GM19023 (cell line): ENCODE measurements around the gene ZNF429.
"Not testable (repeated sequence)": the region's sequence is repeated elsewhere in the genome, so short reads cannot be mapped to it uniquely, and the experiment has no call there.

ENCODE experiments used
- ATAC-seq: cut with Tn5 transposase; IDR thresholded peaks from one replicate; pipeline ENCODE4 v1.9.1; 2021; ENCODE audit warnings: mild to moderate bottlenecking, moderate library complexity; ENCODE audit not compliant: unreplicated experiment

The ZNF429 gene

GRCh38 chr19:21512609-21513008, 7.2 kb downstream of the ZNF429 start:
- ATAC-seq, result not testable (repeated sequence)

- no peak for ATAC-seq
Observed at GRCh38 chr19:21513651-21514050, 8.2 kb downstream of the ZNF429 start.

DNA sequence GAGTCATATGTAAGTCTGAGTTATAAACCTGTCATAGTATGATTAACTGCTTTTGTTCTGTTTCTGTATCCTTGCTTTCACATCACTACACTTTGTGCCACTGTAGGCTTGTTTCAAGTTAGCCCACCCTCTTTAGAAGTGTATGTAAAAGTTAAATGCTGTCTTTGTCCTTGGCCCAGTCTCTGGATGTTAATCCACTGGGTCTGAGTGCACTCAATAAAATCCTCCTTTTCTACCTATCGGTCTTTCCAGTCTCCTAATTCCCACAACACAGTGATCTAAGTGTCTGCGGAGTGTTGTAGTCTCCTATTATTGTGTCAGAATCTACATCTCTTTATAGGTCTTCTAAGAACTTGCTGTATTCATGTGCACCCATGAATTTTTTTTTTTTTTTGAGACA, 14.1 kb downstream of the ZNF429 start:
- no peak for ATAC-seq

GRCh38 chr19:21532904-21533303, 27.5 kb downstream of the ZNF429 start:
- ATAC-seq, result no peak

- not testable (repeated sequence) for ATAC-seq
Observed at GRCh38 chr19:21536741-21537290, 31.4 kb downstream of the ZNF429 start.

DNA sequence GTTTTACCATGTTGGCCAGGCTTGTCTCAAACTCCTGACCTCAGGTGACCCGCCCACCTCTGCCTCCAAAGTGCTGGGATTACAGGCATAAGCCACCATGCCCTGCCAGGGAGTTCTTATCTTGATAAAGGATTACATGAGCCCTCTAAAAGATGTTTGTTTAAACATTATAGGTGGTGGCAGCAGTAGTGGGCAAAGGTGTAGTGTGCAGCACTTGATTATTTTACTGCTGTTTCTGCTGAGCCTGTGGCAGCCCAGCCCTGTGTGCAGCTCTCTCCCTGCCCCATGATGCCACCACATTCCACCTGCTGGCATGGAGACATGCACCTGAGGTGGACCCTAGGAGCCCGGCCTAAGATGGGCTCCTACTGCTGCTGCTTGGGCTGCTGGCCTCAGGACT, 54.0 kb downstream of the ZNF429 start:
- ATAC-seq, result no peak

- no peak for ATAC-seq
Observed at GRCh38 chr19:21564406-21564805, 59.0 kb downstream of the ZNF429 start.

GRCh38 chr19:21566073-21566472, 60.7 kb downstream of the ZNF429 start:
- ATAC-seq, result no peak

DNA sequence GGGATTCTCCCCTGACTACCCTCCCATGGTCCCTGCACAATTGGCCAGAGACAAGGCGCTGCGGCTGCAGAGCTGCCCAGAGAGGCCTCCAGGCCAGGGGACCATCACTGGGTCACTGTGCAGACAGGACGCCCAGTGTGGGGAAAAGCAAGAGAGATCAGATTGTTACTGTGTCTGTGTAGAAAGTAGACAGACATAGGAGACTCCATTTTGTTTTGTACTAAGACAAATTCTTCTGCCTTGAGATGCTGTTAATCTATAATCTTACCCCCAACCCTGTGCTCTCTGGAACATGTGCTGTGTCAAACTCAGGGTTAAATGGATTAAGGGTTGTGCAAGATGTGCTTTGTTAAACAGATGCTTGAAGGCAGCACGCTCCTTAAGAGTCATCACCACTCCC, 62.4 kb downstream of the ZNF429 start:
- not testable (repeated sequence) for ATAC-seq

DNA sequence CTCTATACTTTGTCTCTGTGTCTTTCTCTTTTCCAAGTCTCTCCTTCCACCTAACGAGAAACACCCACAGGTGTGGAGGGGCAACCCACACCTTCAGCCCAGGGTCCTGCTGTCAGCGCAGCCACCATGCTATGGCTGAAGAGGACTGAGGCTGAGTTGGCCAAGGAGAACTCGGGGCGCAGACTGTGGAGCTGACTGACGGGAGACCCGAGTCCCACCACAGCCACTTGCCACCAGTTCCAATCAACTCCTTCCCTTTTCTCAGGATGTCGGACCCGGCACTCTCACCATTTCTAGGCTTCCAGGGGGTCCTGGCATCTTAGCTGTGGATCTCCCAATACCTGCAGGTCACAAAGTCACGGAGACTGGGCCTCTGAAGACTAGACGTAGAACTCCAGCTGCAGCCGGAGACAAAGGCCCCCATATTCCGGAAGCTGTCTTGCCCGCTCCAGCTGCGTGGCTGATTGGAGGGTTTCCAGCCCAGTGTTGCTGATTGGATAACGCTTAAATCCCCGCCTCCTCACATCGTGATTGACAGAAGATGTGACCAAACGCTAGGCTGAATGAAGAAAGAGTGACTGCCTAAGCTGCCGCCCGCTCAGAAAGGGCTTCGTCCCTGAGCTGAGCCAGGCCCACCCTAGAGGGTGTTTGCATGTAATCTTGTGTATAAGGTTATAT, 63.6 kb downstream of the ZNF429 start:
- no peak for ATAC-seq

DNA sequence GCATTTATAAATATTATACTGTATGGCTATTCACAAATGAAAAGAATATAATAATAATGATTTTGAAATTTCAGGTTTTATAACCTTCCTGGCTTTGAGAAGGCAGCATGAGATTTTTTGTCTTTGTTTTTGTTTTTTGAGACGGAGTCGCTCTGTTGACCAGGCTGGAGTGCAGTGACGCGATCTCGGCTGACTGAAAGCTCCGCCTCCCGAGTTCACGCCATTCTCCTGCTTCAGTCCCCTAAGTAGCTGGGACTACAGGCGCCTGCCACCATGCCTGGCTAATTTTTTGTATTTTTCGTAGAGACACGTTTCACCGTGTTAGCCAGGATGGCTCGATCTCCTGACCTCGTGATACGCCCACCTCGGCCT, 64.1 kb downstream of the ZNF429 start:
- no peak for ATAC-seq

GRCh38 chr19:21571316-21571715, 65.9 kb downstream of the ZNF429 start:
- ATAC-seq, result no peak

DNA sequence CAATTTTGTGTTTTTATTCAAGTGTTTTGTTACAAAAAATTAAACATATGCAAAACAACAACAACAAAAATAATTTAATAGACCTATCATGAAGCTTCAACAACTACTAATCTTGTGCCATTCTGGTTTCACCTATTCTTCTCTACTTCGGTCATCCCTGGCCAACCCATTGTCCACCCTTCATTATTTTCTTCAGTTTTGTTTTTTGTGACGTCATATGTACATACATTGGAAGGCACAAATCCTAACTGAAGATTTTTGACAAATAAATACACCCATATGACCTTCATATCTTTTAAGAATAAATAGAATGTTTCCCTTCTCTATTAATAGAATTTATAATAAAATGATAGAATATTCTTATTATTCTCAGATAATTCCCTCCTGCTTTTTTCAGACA, 69.2 kb downstream of the ZNF429 start:
- no peak for ATAC-seq

- no peak for ATAC-seq
Observed at GRCh38 chr19:21576481-21576880, 71.1 kb downstream of the ZNF429 start.

DNA sequence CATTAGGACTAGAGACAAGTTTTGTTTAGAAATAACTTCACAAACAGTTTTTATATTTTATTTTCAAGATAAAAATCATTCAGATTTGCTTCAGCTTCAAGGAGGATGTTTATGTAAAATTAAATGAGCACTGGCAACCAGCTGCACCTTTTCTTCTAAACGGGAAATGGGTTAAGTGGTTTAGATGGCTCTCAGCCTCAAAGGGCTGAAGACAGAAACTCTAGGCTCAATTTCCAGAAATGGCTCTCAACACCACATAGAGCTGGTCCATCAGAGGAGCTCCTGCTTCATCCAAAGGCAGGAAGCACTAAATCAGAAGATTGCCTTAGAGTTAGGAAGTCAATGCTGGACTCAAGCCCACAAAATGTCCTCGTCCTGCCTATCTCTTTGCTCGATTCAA, 74.7 kb downstream of the ZNF429 start:
- no peak for ATAC-seq

DNA sequence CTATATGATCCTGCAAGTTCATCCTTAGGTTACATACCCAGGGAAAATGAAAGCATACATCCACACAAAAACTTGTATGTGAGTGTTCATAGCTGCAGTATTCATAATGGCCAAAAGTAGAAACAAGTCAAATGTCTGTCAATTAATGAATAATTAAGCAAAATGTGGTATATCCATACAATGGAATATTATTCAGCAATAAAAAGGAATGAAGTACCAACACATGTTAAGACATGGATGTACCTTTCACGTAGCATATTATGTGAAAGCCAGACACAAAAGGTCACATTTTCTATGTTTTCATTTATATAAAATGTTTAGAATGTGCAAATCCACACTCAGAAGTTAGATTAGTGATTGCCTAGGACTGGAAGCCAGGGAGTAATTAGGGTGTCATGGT, 75.4 kb downstream of the ZNF429 start:
- no peak for ATAC-seq

- ATAC-seq, result no peak
Observed at GRCh38 chr19:21581646-21582240, 76.3 kb downstream of the ZNF429 start.

GRCh38 chr19:21584537-21584936, 79.1 kb downstream of the ZNF429 start:
- no peak for ATAC-seq

DNA sequence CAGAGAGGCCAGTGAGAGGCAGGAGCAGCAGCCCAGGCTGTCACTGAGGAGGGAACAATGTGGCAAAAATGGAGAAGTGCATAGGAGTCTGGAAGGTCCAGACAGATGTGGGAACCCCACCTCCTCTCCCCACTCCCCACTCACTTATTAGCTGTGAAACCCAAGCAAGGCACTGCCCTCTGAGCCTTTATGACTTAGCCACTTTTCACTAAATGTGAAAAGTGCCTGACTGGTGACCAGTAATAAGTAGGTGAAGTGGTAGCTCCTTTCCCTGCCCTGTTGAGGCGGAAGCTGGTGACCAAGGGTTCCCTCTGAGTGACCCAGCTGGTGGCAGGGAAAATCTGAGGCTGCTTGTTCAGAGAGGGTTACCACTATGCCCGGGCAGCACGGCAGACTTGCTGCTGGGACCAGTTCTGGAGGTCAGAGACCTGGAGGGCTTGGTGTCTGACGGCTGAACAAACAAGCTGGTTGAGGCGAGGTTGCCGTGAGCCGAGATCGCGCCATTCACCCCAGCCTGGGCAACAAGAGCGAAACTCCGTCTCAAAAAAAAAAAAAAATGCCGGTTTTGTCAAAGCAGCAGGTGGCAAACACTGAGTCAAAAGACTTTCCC, 80.0 kb downstream of the ZNF429 start:
- ATAC-seq, result no peak

DNA sequence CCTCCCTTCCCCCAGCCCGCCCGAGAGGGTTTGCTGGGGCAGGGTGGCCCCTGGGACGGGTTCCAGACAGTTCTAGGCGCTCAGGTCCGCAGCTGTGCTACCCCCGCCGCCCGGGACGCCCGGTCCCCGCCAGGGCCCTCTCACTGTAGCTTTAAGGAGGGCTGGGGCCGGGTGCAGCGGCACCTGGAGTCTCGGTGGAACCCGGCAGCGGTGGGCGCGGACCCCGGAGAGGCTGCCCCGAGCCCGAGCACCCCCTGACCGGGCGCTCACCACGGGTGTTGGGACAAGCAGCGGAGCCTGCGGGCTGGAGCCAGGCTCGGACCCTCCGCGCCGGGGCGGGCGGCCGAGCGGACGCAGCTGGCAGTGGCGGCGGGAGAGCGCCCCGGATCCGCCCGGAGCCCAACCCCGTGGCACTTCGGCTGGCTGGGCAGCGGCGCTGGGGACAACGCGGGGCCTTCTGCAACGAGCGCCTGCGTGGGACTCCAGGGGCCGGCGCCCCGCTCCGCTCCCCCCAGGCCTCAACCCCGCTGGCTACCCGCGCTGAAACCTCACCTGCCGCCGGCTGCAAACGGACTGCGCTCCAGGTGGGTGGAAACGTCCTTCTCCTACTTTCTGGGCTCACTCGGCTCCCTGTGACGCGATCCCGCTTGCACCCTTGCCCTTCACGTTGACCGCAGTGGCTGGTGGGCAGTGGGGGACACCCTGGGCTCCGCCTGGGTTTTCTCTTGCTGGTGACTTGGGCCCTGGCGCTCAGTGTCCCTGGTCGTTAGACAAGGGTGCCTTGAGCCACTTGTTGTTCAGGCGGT, 81.1 kb downstream of the ZNF429 start:
- ATAC-seq, result no peak

GRCh38 chr19:21587117-21587461, 81.7 kb downstream of the ZNF429 start:
- no peak for ATAC-seq

DNA sequence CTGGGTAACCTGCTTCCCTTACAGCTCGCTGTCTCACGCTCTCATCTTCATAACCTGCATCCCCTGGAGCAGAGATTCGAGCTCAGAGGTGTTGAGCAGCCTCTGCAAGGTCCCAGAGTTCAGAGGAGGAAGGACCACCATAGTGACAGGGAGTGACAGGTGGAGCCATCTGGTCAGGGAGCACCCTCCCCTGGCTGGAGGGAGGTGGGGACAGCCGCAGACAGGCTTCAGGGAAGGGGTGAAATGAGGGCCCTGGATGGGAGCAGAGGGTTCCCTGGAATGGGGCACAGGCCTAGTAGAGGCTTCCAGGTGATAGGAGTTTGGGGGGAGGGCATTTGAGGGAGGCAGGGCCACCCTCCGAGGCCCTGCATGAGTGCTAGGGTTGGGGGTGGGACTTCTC, 82.1 kb downstream of the ZNF429 start:
- no peak for ATAC-seq
